Dermis blood vessel endothelial cell (primary cell): ENCODE measurements around the gene NEK4. TPM values are rescaled to one million over a fixed set of nuclear protein-coding genes. Genes with fewer than 3 reads are reported as not detected.

Experiments
- DNase-seq: peaks from one replicate; pipeline ENCODE4 v3.0.0; 2010
- total RNA-seq: library from RNA; depleted of rRNA; stranded (reverse); fragments of >200 nt; gene quantifications from 2 replicates; pipeline ENCODE4 v1.2.3, GENCODE V29; 2014

Gene NEK4
- total RNA-seq, 1 donor from 2014 or later, result 14.3 TPM

DNA sequence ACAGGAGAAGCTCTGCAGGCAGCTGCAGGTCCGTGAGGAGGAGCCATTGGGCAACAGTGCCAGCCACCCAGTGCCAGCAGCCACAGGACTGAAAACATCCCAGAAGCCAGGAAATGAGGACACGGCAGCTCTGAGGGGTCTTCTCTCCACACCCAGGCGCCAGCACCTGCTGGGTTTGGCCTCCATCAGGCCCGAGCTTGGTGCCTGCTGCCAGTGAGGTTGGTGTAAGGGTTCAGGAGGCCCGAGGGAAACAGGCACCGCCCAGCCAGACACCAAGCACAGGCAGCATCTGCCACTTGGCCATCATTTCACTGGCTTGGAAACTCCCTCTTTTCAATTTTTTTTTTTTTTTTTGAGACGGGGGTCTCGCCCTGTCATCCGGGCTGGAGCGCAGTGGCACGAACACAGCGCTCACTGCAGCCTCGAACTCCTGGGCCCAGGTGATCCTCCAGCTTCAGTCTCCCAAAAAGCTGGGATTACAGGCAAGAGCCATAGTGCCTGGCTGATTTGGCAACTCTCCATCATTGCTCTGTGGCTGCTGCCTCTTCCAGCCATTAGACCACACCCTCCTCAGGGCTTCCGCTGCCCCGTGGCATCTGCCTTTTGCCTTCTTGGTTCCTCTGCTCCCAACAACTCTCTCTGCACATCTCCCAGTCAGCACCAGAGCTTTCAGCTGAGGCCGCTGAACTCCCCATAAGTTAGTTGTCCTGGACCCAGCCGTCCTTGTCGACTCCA, 22.4 kb upstream of the NEK4 start:
- DNase-seq, result no peak

DNA sequence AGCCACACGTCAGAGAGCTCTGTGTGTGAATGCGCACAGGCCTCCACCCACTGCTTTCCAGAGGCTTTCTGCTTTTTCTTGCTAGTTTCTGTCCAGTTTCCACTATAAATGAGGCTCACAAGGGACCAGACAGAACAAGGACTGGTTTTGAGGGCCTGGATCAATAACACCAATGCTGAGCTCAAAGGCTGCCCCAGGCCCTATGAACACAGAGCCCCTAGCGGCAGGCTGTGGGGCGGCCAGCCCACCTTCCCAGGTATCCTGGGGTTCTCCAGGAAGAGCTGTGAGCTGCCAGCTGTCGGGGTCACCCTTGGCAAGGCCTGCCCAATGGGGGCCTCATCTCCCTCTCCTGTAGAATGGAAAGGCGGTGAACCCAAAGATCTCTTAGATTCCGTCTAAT, 21.7 kb upstream of the NEK4 start:
- no peak for DNase-seq

DNA sequence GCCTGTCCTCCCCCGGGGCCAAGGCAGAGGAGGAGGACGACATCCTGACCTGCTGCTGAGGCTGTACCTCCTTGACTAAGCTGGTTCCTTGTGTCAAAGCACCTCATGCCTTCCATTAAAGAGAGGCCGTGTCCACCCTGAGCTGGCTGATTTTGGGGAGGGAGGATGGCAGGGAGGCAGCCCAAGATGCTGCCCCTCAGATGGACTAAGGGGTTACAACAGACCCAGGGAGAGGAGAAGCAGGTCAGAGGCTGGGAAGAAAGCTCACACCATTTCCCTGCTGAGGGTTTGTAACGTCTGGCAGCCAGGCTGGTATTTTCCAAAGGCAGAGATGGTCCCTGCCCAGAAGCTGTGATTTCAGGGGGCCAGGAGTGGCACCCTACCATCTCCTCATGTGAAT, 21.2 kb upstream of the NEK4 start:
- no peak for DNase-seq

DNA sequence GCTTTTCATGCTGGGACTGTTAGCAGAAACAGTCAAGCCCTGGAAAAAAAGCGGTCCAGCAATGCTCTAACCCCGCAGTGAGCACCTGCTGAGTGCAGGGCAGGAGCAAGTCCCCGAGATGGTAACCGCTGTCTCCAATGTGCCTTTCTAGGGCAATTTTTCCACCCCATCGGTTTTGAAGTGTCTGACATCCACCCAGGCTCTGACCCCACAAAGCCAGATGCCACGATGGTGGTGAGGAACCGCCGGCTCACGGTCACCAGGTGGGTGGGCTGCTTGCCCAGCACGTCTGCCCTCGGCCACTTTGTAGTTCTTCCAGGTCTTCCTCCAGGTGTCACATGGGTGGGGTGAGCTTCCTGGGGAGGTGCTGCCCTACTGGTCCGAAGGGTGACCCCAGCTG, 20.6 kb upstream of the NEK4 start:
- no peak for DNase-seq

DNA sequence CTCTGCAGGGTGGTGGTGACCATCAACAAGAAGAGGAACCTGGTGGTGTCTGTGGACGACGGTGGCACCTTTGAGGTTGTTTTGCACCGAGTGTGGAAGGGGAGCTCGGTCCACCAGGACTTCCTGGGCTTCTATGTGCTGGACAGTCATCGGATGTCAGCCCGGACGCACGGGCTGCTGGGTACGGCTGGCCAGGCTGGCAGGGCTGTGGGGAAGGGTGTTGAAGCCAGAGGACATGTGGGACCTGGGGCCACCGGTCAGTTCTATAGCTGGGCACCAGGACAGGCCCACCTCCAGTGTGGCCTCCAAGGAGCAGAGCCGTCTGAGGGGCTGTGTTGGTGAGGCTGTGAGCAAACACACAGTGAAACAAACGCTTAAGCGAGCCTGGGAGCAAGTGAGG, 20.0 kb upstream of the NEK4 start:
- no peak for DNase-seq

DNA sequence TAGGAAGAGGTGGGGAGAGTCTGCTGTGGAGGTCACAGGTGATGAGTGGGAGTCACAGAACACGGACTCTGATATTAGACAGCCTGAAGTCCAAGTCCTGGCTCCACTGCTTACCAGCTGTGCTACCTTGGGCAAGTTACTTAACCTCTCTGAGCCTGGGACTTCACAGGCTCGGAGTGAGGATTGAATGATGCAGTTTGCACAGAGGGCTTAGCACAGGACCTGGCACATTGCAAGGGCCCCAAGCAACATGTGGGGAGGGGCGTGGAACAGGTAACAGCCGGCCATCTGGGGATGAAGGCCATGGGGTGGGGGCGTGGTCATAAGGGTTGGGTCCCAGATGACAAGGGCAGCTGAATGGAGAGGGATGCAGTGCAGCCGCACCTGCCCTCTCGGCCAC, 19.6 kb upstream of the NEK4 start:
- no peak for DNase-seq

DNA sequence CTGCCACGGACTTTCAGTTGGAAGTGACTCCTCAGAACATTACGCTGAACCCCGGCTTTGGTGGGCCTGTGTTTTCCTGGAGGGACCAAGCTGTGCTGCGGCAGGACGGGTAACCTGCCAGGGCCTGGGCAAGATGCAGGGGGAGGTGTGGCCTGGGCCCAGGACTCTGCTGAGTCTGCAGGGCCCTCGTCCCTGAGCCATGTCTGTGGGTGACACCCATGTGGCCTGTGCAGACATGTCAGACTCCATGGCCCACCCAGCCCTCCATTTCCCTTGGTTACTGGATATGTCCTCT, 19.0 kb upstream of the NEK4 start:
- no peak for DNase-seq

DNA sequence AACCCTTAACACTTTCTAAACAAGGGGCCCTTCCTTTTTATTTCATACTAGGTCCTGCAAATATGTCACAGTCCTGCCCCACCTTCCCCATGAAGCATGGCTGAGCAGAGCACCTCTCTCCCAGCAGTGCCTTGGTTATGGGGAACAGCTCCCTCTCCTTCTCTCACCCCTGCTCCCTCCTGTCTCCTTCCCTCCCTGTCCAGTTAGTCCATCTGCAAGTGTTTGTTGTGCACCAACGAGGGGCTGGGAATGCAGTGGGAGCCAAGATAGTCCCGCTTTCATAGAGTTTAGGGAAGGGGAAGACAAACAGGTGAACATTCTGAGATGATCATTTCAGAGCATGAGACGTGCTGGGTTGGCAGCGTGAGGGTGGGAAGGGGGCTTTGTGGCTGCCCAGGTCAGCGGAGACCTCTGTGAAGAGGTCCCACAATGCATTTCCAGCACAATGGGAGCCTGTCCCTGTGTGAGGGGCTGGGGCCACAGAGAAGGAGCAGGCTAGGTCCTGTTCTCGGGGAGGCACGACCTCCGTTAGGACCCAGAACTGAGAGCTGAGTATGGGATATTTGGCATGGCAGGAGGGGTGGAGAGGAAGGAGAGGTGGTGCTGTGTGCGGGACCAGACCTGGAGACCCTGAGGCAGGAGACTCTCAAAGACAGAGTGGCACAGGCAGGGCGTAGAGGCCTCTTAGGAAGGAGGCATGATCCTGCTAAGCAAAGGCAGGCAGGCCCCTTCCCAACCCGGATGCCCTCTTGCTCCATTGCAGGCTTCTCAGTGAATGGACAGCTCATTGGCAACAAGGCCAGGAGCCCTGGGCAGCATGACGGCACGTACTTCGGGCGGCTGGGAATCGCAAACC, 18.4 kb upstream of the NEK4 start:
- DNase-seq, result no peak

DNA sequence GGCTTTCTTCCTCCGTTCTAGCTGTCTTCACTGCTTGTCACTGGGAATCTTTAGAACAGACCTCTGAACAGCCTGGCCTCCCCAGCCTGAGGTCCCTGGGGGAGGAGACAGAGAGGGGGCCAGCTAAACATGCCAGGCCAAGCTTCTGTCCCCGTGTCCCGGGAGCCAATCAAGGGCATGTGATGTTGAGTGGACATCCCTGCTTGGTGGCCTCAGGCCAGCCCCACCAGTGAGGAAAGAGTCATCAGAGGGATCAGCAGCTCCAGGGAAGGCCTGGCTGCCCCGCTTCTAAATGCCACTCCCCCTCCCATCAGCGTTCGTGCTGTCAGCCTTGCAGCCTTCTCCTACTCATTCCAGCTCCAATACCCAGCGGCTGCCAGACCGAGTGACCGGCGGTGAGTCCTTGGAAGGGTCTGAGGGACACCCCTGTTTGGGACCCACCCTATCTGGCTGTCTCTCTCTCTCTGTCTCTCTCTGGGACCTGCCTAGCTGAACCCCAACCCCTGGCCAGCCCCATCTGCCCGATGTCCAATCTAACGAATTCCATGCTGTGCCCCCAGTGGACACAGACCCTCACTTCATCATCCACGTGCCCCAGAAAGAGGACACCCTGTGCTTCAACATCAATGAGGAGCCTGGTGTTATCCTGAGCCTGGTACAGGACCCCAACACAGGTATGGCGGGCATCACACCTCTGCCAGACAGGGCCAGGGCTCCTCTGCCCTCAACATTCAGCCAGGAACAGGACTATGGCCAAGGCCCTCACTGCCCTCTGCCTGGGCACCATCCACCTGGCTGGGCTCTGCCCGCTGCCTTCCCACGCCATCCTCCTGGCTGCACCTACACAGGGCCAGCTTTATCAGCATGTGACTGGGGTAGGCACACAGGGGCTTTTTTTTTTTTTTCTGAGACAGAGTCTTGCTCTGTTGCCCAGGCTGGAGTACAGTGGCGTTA, 17.2 kb upstream of the NEK4 start:
- no peak for DNase-seq

DNA sequence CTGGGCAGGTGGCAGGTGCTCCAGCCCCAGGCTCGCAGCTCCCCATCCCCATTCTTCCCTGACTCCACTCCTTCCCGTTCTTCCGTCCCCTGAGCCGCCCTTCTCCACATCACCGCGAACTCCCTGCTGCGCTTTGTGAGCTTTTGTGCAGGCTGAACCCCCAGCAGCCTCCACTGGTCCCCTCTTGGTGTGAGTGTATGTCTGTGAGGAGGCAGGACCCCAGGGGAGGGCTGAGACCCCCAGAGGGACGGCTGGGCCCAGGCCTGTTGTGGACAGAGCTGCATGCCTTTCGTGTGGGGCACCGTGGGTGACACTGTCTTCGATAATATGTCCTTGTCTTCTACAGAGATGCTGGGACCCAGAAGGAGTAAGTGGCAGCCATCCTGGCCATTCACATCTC, 16.5 kb upstream of the NEK4 start:
- DNase-seq, result no peak

DNA sequence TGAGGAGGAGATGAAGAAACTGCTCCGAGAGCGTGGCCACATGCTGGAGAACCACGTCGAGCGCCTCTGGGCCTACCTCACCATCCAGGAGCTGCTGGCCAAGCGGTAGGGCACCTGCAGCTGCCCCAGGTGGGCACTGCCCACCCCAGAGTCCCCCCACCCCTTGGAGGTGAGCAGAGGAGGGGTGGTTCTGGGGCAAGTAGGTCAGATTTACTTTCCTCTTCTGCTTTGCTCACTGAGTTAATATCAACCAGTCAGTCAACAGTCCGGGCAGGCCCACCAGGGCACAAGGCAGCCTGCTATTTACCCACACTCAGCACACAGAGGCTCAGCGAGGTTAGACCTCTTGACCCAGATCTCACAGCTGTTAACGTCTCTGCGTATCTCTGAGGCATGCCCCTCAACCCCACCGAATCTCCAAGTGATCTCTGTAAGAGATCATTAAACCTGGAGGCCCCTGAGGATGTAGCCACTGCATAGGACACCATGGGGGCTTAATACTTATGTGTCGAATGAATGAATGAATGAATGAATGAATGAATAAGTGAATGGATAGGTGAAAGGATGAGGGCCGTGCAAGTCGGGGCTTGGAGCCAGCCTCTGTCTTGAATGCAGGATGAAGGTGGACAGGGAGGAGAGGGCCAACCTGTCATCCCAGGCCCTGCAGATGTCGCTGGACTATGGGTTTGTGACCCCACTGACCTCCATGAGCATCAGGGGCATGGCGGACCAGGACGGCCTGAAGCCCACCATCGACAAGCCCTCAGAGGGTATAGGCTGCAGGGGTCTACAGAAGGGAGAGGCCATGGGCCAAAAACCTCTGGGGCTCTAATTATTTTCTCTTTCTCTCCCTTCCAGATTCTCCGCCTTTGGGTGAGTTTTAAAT, 15.8 kb upstream of the NEK4 start:
- DNase-seq, result no peak

DNA sequence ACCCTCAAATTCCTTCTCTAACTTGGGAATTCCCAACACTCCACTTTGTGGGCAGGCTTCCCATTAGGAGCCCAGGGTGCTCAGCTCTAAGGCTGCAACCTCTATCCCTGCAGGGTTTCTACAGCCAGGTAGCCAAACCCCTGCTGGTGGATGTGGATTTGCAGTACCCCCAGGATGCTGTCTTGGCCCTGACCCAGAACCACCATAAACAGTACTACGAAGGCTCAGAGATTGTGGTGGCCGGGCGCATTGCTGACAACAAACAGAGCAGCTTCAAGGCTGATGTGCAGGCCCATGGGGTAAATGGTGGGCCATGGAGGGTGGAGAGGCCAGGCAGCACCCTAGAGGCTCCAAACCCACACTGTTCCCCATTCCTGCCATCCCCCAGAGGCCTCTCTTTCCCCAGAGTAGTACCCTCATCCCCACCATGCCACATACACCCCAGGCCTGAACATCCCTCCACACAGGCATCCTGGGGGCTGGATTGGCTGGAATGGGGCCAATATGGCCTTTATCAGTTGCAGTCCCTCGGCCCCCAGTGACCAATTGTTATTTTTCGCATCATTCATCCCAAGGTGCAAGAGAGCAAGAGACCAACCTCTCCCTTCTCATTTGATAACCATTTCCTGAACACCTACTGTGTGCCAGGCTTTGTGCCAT, 14.3 kb upstream of the NEK4 start:
- DNase-seq, result no peak

DNA sequence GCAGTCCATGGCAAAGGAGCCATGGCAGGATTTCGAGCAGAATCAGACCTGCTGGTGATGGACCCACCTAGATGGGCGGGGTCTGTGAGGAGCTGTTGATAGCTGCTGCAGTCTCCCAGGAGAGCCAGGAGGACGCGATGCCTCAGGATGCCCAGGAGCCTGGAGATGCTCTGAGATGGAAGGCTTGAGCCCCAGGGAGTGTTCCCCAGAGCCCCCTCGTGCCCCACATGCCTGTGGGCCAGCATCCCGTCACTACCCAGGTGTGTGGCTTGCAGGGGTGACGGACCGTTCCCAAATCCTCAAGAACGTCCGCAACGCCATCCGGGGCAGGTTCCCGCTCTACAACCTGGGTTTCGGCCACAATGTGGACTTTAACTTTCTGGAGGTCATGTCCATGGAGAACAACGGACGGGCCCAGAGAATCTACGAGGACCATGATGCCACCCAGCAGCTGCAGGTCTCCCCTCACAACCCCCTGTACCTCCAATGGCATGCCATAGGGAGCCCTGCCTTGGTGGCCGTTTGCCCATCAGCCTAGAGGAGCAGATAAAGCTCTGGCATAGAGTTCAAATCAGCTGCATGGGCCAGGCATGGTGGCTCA, 13.4 kb upstream of the NEK4 start:
- no peak for DNase-seq

DNA sequence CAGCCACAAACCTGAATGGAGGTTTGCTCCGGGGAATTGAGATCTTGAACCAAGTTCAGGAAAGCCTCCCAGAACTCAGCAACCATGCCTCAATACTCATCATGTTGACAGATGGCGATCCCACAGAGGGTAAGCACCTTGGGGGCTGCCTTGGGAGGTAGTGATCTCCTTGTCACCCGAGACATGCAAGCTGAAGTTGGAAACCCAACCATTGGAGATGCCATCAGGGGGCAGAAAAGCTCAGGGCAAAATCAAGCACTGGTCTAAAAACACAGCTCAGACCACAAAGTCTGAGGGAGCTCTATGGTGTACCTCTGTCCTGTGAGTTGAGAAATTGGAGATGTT, 12.4 kb upstream of the NEK4 start:
- no peak for DNase-seq

DNA sequence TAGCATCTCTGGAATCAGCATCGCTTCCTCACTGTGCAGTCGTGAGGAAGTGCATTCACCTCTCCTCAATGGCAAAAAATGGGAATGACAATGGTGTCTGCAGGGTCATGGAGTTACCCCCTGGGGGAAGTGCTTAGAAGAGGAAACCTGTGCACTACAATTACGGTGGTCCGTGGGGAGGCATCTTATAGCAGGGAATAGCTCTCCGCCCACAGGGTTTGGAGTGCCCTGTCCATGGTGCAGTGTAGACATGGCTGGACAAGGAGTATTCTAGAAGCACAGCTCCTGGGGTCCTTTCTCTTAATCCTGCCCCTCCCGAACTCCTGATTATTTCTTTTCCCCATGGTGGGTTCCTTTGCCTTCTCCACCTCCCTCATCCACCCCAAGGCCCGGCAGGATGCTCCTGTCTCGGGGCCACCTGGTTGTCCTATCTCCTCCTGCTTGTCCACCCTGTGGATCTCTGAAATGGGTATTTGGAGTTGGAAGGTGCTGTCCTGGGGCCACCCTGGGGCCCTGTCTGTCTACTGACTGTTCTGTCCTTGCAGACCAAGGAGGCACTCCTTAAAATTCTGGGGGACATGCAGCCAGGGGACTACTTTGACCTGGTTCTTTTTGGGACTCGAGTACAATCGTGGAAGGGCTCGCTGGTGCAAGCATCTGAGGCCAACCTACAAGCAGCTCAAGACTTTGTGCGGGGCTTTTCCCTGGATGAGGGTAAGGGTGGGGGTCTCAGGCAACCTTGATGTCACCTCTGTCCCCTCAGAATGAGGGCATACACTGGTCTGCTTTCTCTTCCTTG, 11.9 kb upstream of the NEK4 start:
- no peak for DNase-seq

DNA sequence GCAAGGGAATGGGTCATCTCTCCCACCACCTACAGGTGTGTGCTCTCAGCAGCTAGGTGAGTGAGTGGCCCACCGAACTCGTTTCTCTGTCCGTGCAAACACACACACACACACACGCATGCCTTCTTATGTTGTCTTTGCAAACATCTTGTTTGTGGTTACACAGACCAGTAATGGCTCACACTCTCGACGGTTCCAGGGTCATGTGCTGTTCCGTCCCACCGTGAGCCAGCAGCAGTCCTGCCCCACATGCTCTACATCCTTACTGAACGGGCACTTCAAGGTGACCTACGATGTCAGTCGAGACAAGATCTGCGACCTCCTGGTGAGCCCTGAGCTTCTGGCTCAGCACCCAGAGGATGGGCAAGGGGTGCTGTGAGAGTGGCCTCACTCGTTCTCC, 11.0 kb upstream of the NEK4 start:
- no peak for DNase-seq

DNA sequence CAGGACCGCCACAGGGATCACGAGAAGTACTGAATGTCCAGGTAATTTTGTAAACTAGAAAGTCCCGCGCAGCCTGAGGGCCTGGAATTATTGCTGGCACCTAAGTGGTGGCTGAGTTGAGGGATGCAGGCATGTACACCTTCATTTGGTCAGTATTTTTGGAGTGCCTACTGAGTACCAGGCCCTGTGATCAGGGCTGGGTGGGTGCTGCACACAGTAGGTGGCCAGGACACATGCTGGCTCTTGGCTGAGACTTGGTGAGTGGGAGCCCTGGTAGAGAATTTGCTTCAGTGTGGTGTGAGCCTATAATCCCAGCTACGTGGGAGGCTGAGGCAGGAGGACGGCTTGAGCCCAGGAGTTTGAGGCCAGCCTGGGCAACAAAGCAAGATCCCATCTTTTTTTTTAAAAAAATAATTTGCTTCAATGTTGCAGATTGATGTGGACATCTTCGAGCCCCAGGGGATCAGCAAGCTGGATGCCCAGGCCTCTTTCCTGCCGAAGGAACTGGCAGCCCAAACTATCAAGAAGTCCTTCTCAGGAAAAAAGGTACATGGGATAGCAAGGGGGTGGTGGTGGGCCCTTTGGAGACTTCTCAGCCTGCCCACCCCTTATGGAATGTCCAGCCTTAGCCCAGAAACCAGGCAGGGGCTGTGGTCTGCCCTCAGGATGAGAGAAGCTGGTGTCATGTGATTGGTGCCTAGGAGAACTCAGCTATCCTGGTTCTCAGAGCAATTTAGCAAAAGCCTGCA, 9.3 kb upstream of the NEK4 start:
- DNase-seq, result no peak

DNA sequence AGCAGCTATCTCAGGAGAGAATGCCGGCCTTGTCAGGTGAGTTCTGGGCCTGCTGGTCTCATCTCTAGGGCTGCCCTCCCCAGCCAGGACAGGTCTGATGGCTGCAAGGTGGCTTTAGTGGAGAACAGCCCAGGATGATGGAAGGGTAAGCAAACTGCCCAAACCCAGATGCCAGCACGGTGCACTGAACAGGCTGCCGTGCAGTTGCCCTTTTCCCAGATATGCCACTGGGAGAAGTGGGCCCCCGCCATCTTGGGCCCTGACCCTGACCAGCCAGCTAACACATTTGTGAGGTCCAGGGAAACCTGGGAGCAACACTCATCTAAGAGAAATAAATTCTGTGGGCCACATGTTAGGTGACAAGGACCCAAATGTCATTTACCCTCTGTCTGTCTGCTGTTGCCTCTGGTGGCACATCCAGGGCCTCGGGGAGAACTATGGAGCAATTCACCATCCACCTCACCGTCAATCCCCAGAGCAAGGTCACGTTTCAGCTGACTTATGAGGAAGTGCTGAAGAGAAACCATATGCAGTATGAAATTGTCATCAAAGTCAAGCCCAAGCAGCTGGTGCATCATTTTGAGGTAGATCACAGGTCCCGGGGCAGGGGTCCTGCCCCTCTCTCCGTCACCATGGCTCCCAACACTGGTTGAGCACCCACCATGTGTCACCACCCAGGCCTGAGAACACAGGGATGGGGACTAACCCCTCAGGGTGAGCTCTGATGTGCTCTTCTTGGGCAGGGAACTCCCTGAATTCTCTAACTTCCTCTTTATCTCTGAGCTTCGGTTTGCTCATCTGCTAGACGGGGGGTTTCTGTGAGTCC, 8.5 kb upstream of the NEK4 start:
- no peak for DNase-seq
